ENCODE results near the gene PRSS2. TPM values are rescaled to one million over a fixed set of nuclear protein-coding genes. Genes with fewer than 3 reads are reported as not detected.

Gene PRSS2
- total RNA-seq, 3 donors from 2014 or later, result not detected

- Histone ChIP-seq H3K9me3 (no peaks in the 10 kb centered on the region), H3K4me3 (no peak overlapping the region), H3K36me3 (ENCODE audit: low read depth) (no peaks in the 10 kb centered on the region), H3K4me1 (ENCODE audit: low read depth) (no peaks in the 10 kb centered on the region)
- ATAC-seq (no peak), DNase-seq (no peak)
- intact Hi-C loops (cut with DNase I, micrococcal nuclease), result no loop called here
- TF ChIP-seq CTCF (IDR thresholded peaks at IDR 0.05), result no peak
Measured at GRCh38 chr7:142799437-142799835, 28.7 kb downstream of the PRSS2 start.

- Histone ChIP-seq H3K4me3 (no peak overlapping the region), H3K36me3 (ENCODE audit: low read depth) (no peaks in the 10 kb centered on the region), H3K4me1 (ENCODE audit: low read depth) (no peaks in the 10 kb centered on the region), H3K9me3 (no peaks in the 10 kb centered on the region)
- ATAC-seq (no peak), DNase-seq (no peak)
- intact Hi-C loops (cut with DNase I, micrococcal nuclease), result no loop called here
- TF ChIP-seq CTCF (IDR thresholded peaks at IDR 0.05), result no peak
Measured at GRCh38 chr7:142800088-142800487, 29.3 kb downstream of the PRSS2 start.

GRCh38 chr7:142800699-142801260, 30.0 kb downstream of the PRSS2 start:
- ATAC-seq (no peak), DNase-seq (no peak)
- no peaks in the 10 kb centered on the region for H3K36me3 ChIP-seq (ENCODE audit: low read depth)
- H3K9me3 ChIP-seq, result no peaks in the 10 kb centered on the region
- no peak overlapping the region for H3K4me3 ChIP-seq
- no peak for TF ChIP-seq CTCF (IDR thresholded peaks at IDR 0.05)
- H3K4me1 ChIP-seq (ENCODE audit: low read depth), result no peaks in the 10 kb centered on the region
- intact Hi-C loops (cut with DNase I, micrococcal nuclease), result no loop called here

GRCh38 chr7:142801601-142802295, 31.0 kb downstream of the PRSS2 start:
- intact Hi-C loops (cut with DNase I, micrococcal nuclease), result no loop called here
- ATAC-seq (no peak), DNase-seq (no peak)
- H3K36me3 ChIP-seq (ENCODE audit: low read depth), result no peaks in the 10 kb centered on the region
- no peak for TF ChIP-seq CTCF (IDR thresholded peaks at IDR 0.05)
- no peaks in the 10 kb centered on the region for H3K4me1 ChIP-seq (ENCODE audit: low read depth)
- H3K9me3 ChIP-seq, result no peaks in the 10 kb centered on the region
- no peak overlapping the region for H3K4me3 ChIP-seq

- Histone ChIP-seq H3K4me3 (no peak overlapping the region), H3K4me1 (ENCODE audit: low read depth) (no peaks in the 10 kb centered on the region), H3K36me3 (ENCODE audit: low read depth) (no peaks in the 10 kb centered on the region), H3K9me3 (no peaks in the 10 kb centered on the region)
- no peak for TF ChIP-seq CTCF (IDR thresholded peaks at IDR 0.05)
- DNase-seq, result no peak
- intact Hi-C loops (cut with DNase I, micrococcal nuclease), result no loop called here
- ATAC-seq, result no peak
Measured at GRCh38 chr7:142802301-142802700, 31.5 kb downstream of the PRSS2 start.
